IMR-90 (cell line): ENCODE data around the gene DIPK1B. TPM values are rescaled to one million over a fixed set of nuclear protein-coding genes. Genes with fewer than 3 reads are reported as not detected.

ENCODE experiments used
- ATAC-seq: fragments of 200-7000 bp; cut with Tn5 transposase; 2 replicates; pipeline ENCODE4 v1.9.1; 2020; ENCODE audit warnings: low read depth, mild to moderate bottlenecking, moderate library complexity
- BruUV-seq: library from RNA; stranded (reverse); fragments of 400-500 nt; replicated peaks from 2 replicates; lab custom pipeline; 2021; lab: Mats Ljungman, UMichigan
- CTCF ChIA-PET: fragments of 300-600 bp; formaldehyde crosslinking; extraction: SDS; loops from one replicate; lab custom pipeline; 2021; ENCODE audit warnings: antibody characterized with exemption; lab: Yijun Ruan, JAX
- POLR2A ChIA-PET: fragments of 300-600 bp; sonication (Branson Sonifier 250); formaldehyde crosslinking; loops from one replicate; lab custom pipeline; 2022; ENCODE audit warnings: antibody characterized with exemption; ENCODE audit not compliant: unreplicated experiment; lab: Charles Lee
- DNase-seq: peaks from one replicate; pipeline ENCODE4 v3.0.0; 2013
- H2AFZ ChIP-seq: replicated peaks from 2 replicates; pipeline ENCODE3; 2013; ENCODE audit warnings: low read length, mild to moderate bottlenecking; ENCODE audit not compliant: poor library complexity
- H2AK5ac ChIP-seq: 2 replicates; pipeline ENCODE4 v1.6.1; 2013; ENCODE audit warnings: low read depth, low read length, inconsistent platforms
- H2AK9ac ChIP-seq: replicated peaks from 2 replicates; pipeline ENCODE3; 2013; ENCODE audit warnings: mild to moderate bottlenecking, low read depth, low read length, moderate library complexity; ENCODE audit not compliant: poor library complexity
- H2BK120ac ChIP-seq: 2 replicates; pipeline ENCODE4 v1.6.1; 2013; ENCODE audit warnings: low read depth, low read length, inconsistent platforms
- H2BK15ac ChIP-seq: 3 replicates; pipeline ENCODE4 v1.6.1; 2013; ENCODE audit warnings: low read depth, low read length, inconsistent platforms
- H2BK20ac ChIP-seq: 2 replicates; pipeline ENCODE4 v1.6.1; 2013; ENCODE audit warnings: low read depth, mild to moderate bottlenecking, inconsistent platforms, low read length, moderate library complexity
- H2BK5ac ChIP-seq: 2 replicates; pipeline ENCODE4 v1.6.1; 2013; ENCODE audit warnings: mild to moderate bottlenecking, low read depth, low read length, inconsistent platforms; ENCODE audit not compliant: poor library complexity, severe bottlenecking
- H3K14ac ChIP-seq: replicated peaks from 2 replicates; pipeline ENCODE4 v1.6.1; 2013; ENCODE audit warnings: low read depth, low read length, inconsistent platforms
- H3K18ac ChIP-seq: 2 replicates; pipeline ENCODE4 v1.6.1; 2013; ENCODE audit warnings: low read depth, low read length, control low read depth
- H3K23ac ChIP-seq: 2 replicates; pipeline ENCODE4 v1.6.1; 2013; ENCODE audit warnings: low read depth, low read length, inconsistent platforms
- H3K27ac ChIP-seq: 2 replicates; pipeline ENCODE4 v1.5.1; 2013; ENCODE audit warnings: mild to moderate bottlenecking, control low read depth, low read length; ENCODE audit not compliant: insufficient read depth
- H3K27me3 ChIP-seq: 2 replicates; pipeline ENCODE4 v1.6.1; 2013; ENCODE audit warnings: low read length; ENCODE audit not compliant: control insufficient read depth, insufficient read depth
- H3K36me3 ChIP-seq: 2 replicates; pipeline ENCODE4 v1.6.1; 2013; ENCODE audit warnings: low read length, mixed read lengths; ENCODE audit not compliant: control insufficient read depth, insufficient read depth
- H3K4ac ChIP-seq: 2 replicates; pipeline ENCODE4 v1.6.1; 2013; ENCODE audit warnings: low read depth, low read length, inconsistent platforms
- H3K4me1 ChIP-seq: 2 replicates; pipeline ENCODE4 v1.6.1; 2013; ENCODE audit warnings: low read length, mixed read lengths; ENCODE audit not compliant: control insufficient read depth, insufficient read depth
- H3K4me2 ChIP-seq: 2 replicates; pipeline ENCODE4 v1.6.1; 2013; ENCODE audit warnings: low read depth, mild to moderate bottlenecking, control low read depth, low read length, moderate library complexity
- H3K4me3 ChIP-seq: 2 replicates; pipeline ENCODE4 v1.5.1; 2013; ENCODE audit warnings: low read depth, mild to moderate bottlenecking, control low read depth, low read length, moderate library complexity; ENCODE audit not compliant: insufficient read depth
- H3K56ac ChIP-seq: 2 replicates; pipeline ENCODE4 v1.6.1; 2013; ENCODE audit warnings: low read length, inconsistent platforms; ENCODE audit not compliant: insufficient read depth; ENCODE audit errors: extremely low read depth
- H3K79me1 ChIP-seq, 2 experiments: 2 replicates each; pipeline ENCODE4 v1.6.1; 2013; ENCODE audit warnings: low read length in 2 of 2, inconsistent platforms in 1 of 2, low read depth in 1 of 2
- H3K9ac ChIP-seq: 2 replicates; pipeline ENCODE4 v1.6.1; 2013; ENCODE audit warnings: low read depth, low read length, control low read depth
- H3K9me1 ChIP-seq: 2 replicates; pipeline ENCODE4 v1.6.1; 2013; ENCODE audit warnings: low read length, inconsistent platforms; ENCODE audit not compliant: insufficient read depth
- H3K9me3 ChIP-seq: 2 replicates; pipeline ENCODE4 v1.6.1; 2013; ENCODE audit warnings: low read length; ENCODE audit not compliant: control insufficient read depth, insufficient read depth
- H4K20me1 ChIP-seq: 2 replicates; pipeline ENCODE4 v1.6.1; 2013; ENCODE audit warnings: low read length, inconsistent platforms; ENCODE audit not compliant: insufficient read depth
- H4K5ac ChIP-seq: 2 replicates; pipeline ENCODE4 v1.6.1; 2013; ENCODE audit warnings: mild to moderate bottlenecking, low read depth, low read length, control low read depth
- H4K8ac ChIP-seq, 2 experiments: 2 replicates each; pipeline ENCODE4 v1.6.1; 2013; ENCODE audit warnings: low read depth in 2 of 2, low read length in 2 of 2, control low read depth in 1 of 2, inconsistent platforms in 1 of 2
- H4K91ac ChIP-seq: 2 replicates; pipeline ENCODE4 v1.6.1; 2013; ENCODE audit warnings: low read depth, low read length, inconsistent platforms; ENCODE audit not compliant: insufficient read depth
- CEBPB ChIP-seq: IDR thresholded peaks from 2 replicates; pipeline ENCODE4 v1.6.1; 2012; ENCODE audit warnings: low read depth, low read length, improper control_type of control experiment
- CHD1 ChIP-seq: IDR thresholded peaks from 2 replicates; pipeline ENCODE4 v1.6.1; 2012; ENCODE audit warnings: low read depth, low read length, improper control_type of control experiment
- MXI1 ChIP-seq: IDR thresholded peaks from 2 replicates; pipeline ENCODE4 v1.6.1; 2012; ENCODE audit warnings: low read depth, mild to moderate bottlenecking, low read length, moderate library complexity, borderline replicate concordance
- POLR2A ChIP-seq: IDR thresholded peaks from 2 replicates; pipeline ENCODE4 v1.6.1; 2012; ENCODE audit warnings: mild to moderate bottlenecking, low read depth, low read length
- WGBS, 2 experiments: methylation state at CpG; one replicate each; pipeline versions ENCODE4 v1.1.5 to v1.1.7; 2013; ENCODE audit warnings: missing lambda C conversion rate in 2 of 2; ENCODE audit not compliant: insufficient read length in 1 of 2; ENCODE audit errors: extremely low coverage in 2 of 2; 5-methylcytosine and 5-hydroxymethylcytosine counted together
- dilution Hi-C: fragments of 300-500 bp; cut with HindIII; formaldehyde crosslinking; loops from one replicate; pipeline ENCODE4 v1.14.3; 2018; ENCODE audit warnings: low sequenced_read_pairs; ENCODE audit not compliant: unreplicated experiment
- in situ Hi-C: fragments of 300-500 bp; cut with MboI; formaldehyde crosslinking; loops from 3 replicates; pipeline ENCODE4 v1.14.3; 2019; ENCODE audit warnings: low sequenced_read_pairs, inconsistent platforms, mixed read lengths
- intact Hi-C: fragments of 100-400 bp; cut with micrococcal nuclease; formaldehyde crosslinking; loops from 2 replicates; pipeline ENCODE4 v1.10.0; 2022
- polyA plus RNA-seq, 3 experiments: library from polyadenylated mRNA; depleted of rRNA; stranded (reverse); fragments of >200 nt; gene quantifications; 2 replicates each; pipeline ENCODE4 v1.2.3, GENCODE V29; 2012; ENCODE audit warnings: low replicate concordance in 1 of 3
- total RNA-seq: library from RNA; depleted of rRNA; stranded (reverse); fragments of >200 nt; gene quantifications from 2 replicates; pipeline ENCODE4 v1.2.3, GENCODE V29; 2012

The DIPK1B gene
- total and polyA plus RNA-seq, 2 of the 4 experiments (the other 2 are of a cell fraction), result 3.4 to 7.1 TPM

DNA sequence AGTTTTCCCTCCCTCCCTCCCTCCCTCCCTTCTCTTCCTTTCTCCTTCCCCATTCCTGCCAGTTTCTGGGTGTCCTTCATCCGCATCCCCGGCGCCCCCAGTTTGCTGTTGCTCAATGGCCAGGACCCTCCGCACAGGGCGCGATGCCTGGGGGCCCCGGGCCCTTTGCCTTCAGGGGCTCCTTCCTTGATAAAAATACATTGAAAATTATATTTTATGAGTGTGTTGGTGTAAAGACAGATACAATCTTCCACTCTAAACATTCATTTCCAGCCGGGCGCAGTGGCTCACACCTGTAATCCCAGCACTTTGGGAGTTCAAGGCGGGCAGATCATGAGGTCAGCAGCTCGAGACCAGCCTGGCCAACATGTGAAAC lies 17.5 kb upstream of the DIPK1B start:
- no peak overlapping the region for H3K4me3 ChIP-seq
- H3K4me1 ChIP-seq, result 0 out of 2 replicates have a peak, but pooled peaks cover 2% of the 10 kb centered on the region
- no peak overlapping the region for H2AK9ac ChIP-seq
- H3K27me3 ChIP-seq, result peaks cover 13% of the 10 kb centered on the region; the same call in 1 of the 2 replicates
- H3K56ac ChIP-seq, result no peak overlapping the region
- H3K18ac ChIP-seq, result no peak overlapping the region
- no peak overlapping the region for H2AK5ac ChIP-seq
- WGBS, 2 experiments, result 60% methylated on average over 3 of the region's 11 CpGs; no CpG with 5 or more reads in 1 of the 2 experiments
- H3K9ac ChIP-seq, result no peak overlapping the region
- POLR2A ChIA-PET, result no interaction called here
- no peaks in the 10 kb centered on the region for H3K9me3 ChIP-seq
- no peak overlapping the region for H4K5ac ChIP-seq
- DNase-seq, result no peak
- no peak for TF ChIP-seq CHD1
- TF ChIP-seq CEBPB, result no peak
- no peak for TF ChIP-seq POLR2A
- no peak for TF ChIP-seq MXI1
- no peak overlapping the region for H3K23ac ChIP-seq
- no peak overlapping the region for H3K14ac ChIP-seq
- dilution Hi-C loops (no loop called here), intact Hi-C loops (no loop called here), in situ Hi-C loops (no loop called here)
- no peaks in the 10 kb centered on the region for H3K9me1 ChIP-seq
- H3K36me3 ChIP-seq, result no peaks in the 10 kb centered on the region
- ATAC-seq, result no peak
- CTCF ChIA-PET, result no interaction called here
- no peaks in the 10 kb centered on the region for H3K79me1 ChIP-seq
- no peak overlapping the region for H4K91ac ChIP-seq
- no peak overlapping the region for H2BK20ac ChIP-seq
- H3K4ac ChIP-seq, result no peak overlapping the region
- H2BK5ac ChIP-seq, result no peak overlapping the region
- no peak overlapping the region for H4K8ac ChIP-seq
- no peak overlapping the region for H3K27ac ChIP-seq
- BruUV-seq, result no TSS peak
- H2BK120ac ChIP-seq, result no peak overlapping the region
- H2BK15ac ChIP-seq, result no peak overlapping the region
- no peak overlapping the region for H3K4me2 ChIP-seq
- H4K20me1 ChIP-seq, result no peaks in the 10 kb centered on the region
- no peak overlapping the region for H2AFZ ChIP-seq
